22Rv1 (cell line): Measurements from ENCODE around the gene DCUN1D2.

Experiments
- H3K27ac ChIP-seq: fragments of 450-650 bp; 2 replicates; pipeline ENCODE4 v1.5.1; 2017
- ZFX ChIP-seq: fragments of 450-650 bp; IDR thresholded peaks from 2 replicates; pipeline ENCODE4 v1.6.1; 2017; ENCODE audit warnings: antibody characterized with exemption, borderline replicate concordance
- TF ChIP-seq, protein P1 (sequence below): fragments of 450-650 bp; IDR thresholded peaks from 2 replicates; pipeline ENCODE4 v1.5.1; 2017; ENCODE audit warnings: mild to moderate bottlenecking

DCUN1D2 gene

GRCh38 chr13:113429608-113429985, 60.9 kb downstream of the DCUN1D2 start:
- H3K27ac ChIP-seq: no peak overlapping the region

DNA sequence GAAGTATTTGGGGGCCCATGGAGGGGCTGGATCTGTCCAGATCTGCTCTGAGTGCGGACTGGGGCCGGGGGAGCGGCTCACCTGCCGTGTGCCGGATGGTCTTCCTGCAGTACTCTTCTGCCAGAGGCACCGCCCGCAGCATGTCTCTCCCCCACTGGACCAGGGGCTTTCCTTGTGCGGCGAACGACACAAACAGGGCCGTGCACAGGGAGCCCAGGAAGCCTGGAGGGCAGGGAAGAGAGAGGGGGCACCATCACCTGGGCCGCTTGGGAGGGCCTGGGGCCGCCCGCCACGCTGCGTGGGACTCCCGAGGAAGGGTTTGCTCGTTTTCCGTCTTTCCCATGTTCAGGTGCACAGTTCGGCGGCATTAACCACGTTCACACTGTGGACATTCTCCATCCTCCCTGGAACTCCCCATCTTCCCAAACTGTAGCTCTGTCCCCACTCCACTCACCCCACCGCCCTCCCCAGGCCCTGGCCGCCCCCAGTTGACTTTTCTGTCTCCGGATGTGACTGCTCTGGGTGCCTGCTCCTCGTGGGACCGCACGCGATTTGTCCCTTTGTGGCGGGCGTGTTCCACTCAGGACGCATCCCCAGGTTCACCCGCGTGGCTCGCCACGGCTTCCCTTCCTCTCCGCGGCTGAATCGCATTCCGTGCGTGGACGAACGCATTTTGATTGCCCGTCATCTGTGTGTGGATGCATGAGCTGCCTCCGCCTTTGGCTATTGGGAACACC, 61.5 kb downstream of the DCUN1D2 start:
- no peak overlapping the region; the same call in 1 of the 2 replicates for H3K27ac ChIP-seq
- TF ChIP-seq ZFX: no peak
- TF ChIP-seq, protein P1, sequence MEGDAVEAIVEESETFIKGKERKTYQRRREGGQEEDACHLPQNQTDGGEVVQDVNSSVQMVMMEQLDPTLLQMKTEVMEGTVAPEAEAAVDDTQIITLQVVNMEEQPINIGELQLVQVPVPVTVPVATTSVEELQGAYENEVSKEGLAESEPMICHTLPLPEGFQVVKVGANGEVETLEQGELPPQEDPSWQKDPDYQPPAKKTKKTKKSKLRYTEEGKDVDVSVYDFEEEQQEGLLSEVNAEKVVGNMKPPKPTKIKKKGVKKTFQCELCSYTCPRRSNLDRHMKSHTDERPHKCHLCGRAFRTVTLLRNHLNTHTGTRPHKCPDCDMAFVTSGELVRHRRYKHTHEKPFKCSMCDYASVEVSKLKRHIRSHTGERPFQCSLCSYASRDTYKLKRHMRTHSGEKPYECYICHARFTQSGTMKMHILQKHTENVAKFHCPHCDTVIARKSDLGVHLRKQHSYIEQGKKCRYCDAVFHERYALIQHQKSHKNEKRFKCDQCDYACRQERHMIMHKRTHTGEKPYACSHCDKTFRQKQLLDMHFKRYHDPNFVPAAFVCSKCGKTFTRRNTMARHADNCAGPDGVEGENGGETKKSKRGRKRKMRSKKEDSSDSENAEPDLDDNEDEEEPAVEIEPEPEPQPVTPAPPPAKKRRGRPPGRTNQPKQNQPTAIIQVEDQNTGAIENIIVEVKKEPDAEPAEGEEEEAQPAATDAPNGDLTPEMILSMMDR: no peak

More at GRCh38 chr13:113429608-113429985, 60.9 kb downstream of the DCUN1D2 start:
- TF ChIP-seq, protein P1: no peak
- TF ChIP-seq ZFX: no peak

DNA sequence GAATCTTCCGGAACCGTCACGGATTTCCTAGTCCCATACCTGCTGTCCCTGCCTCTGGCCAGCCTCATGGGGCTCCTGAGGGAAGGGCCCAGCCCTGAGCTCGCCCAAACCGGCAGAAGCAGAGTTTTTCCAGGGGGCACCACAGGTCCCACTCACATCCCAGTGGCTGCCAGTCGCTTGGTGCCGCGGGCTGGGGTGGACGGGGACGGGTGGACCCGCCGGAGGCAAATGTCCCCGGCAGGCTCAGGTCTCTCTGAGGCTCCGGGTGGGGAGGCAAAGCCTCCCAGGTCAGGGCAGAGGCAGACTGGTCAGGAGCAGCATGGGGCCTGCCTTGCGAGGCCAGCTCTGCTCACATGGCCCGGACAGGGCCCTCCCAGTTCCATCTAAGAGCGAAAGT, 62.0 kb downstream of the DCUN1D2 start:
- TF ChIP-seq, protein P1: no peak
- TF ChIP-seq ZFX: no peak
- H3K27ac ChIP-seq: peak overlapping the region; percentile 50

DNA sequence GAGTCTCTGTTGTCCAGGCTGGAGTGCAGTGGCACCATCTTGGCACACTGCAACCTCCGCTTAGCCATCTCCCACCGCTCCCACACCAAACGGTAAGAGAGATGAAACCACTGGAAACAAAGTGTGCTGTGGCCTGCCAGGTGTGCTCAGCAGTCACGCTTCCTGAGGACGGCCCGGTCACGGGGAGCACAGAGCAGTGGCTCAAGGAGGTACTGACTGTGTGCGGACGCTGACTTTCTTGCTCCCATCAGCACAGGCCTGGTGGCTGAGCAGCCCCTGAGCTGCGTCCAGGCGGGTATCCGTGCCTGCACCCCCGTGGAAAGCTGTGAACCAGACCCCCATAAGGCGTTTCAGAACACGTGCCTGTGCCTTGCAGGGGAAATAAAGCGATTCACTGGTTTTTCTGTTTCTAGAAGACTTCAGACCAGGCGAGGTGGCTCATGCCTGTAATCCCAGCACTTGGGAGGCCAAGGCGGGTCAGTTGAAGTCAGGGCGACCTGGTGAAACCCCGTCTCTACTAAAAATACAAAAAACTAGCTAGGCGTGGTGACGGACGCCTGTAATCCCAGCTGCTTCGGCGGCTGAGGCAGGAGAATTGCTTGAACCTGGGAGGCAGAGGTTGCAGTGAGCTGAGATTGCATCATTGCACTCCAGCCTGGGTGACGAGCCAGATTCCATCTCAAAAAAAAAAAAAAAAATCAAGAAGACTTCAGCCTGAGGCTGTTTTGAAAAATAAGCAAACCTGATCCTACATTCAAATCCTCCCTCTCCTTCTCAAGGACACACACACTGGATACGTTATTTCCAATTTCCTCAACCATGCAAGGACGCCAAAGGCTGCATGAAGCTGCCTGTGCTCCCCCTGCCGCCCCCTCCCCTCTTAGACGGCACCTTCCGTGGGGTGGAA, 62.7 kb downstream of the DCUN1D2 start:
- TF ChIP-seq, protein P1: no peak
- no peak for TF ChIP-seq ZFX
- H3K27ac ChIP-seq: peak overlapping the region; percentile 50

DNA sequence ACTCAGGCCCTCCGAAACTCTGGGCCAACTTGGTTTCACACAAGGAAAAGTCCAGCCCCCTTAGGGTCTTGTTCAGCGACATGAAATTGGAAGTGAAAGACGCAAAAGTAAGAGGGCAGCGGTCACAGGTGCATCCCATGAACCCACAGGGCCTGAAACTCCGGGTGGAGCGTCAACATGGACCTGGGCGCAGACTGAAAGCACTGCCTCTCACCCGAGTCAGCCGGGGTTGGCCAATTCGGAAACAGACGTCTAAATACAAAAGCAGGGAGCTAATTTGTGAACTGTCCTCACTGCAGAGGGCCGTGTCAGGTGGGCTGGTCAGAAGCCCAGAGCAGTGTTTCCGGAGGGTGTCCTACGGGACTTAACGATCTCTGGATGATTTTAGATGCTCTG, 63.9 kb downstream of the DCUN1D2 start:
- no peak overlapping the region for H3K27ac ChIP-seq

DNA sequence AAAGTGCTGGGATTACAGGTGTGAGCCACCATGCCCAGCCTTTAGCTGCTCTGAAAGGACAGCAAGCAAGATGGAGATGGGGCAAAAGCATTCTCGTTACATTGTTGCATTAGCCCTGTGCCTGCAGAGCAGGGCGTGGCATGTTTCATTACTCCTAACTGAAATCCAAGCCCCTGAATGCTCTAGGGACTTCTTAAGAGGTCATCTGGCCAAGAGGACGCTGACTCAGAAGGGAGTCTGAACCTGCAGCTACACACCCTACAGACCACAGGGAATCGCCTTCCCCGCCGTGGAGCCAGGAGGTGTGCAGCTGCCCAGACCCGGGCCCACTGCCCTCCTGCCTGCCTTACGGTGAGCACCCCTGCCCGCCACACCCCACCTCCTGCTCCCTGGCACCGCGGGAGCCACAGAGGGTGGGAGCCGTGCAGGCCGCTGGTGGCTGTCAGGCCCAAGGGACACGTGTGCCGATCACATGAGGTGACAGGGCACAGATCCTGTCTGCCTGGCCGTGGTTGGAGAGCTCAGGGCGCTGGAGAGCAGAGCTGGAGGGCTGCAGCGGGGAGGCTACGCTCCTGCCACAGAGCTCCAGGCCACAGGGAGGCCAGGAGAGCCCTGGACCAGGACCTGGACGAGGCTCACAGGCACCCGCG, 64.4 kb downstream of the DCUN1D2 start:
- TF ChIP-seq, protein P1: no peak
- TF ChIP-seq ZFX: no peak
- H3K27ac ChIP-seq: no peak overlapping the region

More for the DNA sequence above, 63.9 kb downstream of the DCUN1D2 start:
- TF ChIP-seq, protein P1: no peak
- TF ChIP-seq ZFX: no peak
